Activated gamma-delta T cell treated with anti-CD3 and anti-CD28 coated beads, Interleukin-2, amount 50 U/mL, for 16 hours (primary cell): Measurements from ENCODE around the gene NHLRC4.

Experiments used
- DNase-seq: peaks from one replicate; pipeline ENCODE4 v3.0.0-alpha.2; 2020; ENCODE audit warnings: low read depth

NHLRC4 gene

DNA sequence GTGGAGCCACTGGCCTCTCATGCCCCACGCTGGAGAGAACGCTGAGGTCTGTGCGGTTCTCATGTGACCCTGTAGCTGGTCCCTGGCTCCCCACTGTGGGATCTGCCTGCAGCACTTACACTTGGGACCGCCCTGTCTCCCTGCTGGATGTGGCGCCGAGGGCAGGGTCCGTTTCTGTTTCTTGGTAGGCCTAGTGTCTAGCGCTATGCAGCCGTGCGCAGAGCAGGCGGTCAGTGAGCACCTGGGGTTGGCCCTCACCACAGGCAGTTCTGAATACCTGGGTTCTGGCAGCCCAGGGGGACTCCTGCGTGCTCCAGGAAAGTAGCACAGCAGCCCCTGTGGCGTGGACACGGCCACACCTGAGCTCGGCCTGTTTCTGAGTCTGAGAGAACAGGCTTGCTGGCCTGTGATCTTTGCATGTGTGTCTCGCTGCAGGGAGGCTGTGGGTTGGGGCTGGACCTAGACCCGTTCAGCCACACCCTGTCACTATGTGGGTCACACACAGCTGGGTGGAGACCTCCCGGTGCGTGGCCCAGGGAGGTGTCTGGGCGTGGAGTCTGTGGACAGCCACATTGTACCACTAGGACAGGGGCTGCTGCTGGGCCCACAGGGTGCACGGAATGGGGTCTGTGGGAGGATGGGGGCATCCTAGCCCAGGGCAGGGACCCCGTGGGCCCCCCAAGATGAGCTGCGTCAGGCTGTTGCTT is 36.5 kb upstream of the NHLRC4 start:
- no peak for DNase-seq

DNA sequence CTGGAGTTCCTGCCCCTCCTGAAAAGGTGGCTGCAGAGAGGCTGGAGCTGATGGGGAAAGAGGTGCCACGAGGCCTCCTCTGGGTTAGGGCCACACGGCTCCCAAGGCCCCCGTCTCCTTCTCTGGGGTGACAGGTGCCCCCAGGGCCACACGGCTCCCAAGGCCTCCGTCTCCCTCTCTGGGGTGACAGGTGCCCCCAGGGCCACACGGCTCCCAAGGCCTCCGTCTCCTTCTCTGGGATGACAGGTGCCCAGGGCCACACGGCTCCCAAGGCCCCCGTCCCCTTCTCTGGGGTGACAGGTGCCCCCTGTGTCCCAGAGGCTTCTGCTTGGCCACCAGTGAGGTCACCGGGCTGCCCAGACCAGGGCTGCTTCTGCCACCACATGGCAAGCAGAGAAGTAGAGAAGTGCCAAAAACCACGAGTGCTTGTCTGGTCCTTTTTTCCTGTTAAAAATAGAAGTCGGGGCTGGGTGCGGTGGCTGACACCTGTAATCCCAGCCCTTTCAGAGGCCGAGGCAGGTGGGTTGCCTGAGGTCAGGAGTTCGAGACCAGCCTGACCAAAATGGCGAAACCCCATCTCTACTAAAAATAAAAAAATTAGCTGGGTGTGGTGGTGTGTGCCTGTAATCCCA is 35.2 kb upstream of the NHLRC4 start:
- DNase-seq: no peak

DNA sequence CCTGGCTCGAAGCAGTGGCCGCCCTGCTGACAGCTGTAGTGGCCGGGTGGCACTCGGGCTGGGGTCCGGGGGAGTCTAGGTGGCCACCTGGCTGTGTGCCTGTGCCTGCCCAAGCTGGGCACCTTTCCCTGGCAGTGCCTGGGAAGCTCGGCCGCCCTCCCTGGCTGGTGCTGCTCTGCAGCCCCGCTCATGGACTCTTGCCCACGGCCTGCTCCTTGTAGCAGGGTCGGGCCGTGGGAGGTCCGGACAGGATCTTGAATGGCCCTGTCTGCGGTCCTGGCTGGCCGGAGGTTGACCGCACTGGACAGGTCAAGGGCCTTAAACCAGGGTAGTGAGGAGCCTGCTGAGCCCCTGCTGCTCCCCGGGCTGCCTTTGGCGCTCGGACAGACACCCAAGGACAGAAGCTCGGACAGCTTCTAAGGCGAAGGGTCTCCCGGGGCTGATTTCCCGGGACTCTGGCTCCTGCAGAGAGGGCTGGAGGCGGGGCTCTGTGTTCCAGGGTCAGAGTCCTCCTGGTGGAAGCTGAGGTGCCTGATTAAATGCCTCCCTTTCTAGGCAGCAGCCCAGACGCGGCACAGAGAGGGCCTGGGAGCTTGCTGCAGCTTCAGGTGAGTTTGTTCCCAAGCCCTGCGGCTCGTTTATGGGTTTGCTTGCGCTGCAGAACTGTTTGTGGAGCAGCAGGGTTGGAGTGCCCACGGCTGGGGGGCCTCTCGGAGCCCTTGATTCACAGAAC is 33.2 kb upstream of the NHLRC4 start:
- no peak for DNase-seq

DNA sequence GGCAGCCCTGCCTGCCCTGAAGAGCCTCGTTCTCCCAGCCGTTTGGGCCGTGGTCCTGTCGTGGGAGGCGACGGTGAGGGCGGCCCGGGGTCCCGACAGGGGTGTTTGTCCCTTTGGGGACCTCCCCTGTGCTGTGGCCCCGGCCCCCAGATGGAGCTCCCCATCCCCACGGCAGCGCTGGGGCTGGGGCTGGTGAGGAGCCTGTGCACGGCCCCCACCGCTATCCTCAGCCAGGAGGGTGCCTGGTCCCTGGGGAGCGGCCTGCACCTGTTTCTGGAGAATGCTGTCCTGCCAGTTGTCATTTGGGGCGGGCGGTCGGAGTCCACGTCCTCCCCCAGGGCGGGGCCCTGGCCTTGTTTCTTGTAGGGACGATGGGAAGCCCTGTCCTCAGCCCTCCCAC is 32.7 kb upstream of the NHLRC4 start:
- no peak for DNase-seq

DNA sequence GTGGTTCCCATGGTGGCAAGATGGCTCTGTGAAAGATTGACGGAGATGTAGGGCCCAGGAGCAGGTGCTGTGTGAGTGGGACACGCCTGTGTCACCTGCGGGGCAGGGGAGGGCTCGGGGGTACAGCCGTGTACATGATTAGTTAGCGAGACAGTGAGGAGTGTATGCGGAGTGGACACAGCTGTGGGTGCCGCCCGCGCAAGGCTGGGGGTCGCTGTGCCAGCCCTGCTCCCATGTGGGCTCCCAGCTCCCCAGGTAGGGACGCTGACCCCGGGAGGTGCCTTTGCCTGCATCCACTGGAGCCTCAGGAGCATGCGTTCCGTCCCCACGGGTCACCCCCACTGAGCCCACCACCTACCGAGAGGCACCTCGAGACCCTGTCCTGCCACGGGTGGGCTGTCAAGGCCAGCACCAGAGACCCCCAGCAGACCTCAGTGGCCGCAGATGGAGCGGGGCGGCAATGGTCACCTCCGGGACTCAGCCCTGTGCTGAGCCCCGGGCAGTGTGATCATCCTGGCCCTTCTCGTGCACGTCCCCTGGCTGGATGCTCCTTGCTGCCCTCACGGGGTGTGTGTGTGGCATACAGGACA is 31.9 kb upstream of the NHLRC4 start:
- no peak for DNase-seq

DNA sequence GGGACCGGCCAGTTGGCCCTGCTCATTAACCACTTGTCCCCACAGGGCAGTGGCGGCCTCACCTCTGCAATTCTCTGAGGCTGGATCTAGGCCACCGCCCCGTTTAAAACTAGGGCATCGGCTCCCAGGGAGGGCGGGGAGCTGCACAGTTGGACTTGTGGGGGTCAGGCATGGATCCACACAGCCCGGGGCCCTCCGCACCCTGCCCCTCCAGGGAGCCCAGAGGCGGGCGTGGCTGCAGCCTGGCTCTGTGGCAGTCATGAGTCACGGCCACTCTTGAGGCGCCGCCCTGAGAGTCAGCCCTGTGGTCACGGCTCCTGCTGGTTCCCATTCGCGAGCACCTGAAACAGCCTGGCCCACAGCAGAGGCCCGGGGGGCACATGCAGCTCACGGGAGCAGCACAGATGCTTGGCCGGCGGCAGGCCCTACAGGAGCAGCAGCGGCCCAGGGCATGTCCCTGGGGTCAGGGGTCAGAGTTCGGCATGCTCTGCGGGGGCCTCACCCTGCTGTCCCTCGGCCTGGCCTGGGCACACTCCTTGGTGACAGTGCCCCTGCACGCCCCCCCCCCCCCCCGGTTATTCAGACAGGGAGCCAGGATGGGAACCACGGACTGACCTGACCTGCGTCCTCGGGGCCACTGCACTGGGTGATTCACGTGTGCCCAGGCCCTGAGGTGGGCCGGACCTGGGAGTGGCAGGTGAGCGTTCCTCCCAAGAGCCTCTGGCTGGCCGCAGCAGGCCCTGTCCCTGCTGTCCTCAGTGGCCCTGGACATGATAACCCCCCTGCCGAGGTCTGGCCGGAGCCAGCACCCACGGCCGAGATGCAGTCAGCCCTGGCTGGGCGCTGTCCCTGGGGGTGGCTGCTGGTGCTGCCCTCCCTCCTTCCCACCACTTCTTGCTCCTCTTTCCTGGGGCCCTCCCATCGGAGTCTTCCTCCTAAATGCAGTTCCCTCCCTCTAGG is 31.1 kb upstream of the NHLRC4 start:
- DNase-seq: no peak

DNA sequence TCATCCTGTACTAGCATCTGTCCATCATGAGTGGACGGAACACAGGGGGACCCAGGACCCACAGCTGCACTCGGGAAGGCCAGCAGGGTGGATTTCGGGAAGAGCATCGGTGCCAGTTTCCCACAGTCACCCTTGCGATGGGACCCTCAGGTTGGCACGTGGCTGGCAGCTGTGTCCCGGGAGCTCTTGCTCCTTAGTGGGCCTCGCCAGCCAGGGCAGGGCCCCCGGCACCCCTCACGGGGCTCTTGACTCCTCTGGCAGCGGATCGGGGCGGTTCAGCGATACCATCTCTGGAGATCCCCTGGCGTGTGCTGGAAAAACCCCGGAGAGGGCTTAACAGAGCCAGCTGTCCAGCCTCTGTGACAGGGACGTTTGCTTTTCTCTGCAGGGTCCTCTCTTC is 30.1 kb upstream of the NHLRC4 start:
- DNase-seq: no peak

DNA sequence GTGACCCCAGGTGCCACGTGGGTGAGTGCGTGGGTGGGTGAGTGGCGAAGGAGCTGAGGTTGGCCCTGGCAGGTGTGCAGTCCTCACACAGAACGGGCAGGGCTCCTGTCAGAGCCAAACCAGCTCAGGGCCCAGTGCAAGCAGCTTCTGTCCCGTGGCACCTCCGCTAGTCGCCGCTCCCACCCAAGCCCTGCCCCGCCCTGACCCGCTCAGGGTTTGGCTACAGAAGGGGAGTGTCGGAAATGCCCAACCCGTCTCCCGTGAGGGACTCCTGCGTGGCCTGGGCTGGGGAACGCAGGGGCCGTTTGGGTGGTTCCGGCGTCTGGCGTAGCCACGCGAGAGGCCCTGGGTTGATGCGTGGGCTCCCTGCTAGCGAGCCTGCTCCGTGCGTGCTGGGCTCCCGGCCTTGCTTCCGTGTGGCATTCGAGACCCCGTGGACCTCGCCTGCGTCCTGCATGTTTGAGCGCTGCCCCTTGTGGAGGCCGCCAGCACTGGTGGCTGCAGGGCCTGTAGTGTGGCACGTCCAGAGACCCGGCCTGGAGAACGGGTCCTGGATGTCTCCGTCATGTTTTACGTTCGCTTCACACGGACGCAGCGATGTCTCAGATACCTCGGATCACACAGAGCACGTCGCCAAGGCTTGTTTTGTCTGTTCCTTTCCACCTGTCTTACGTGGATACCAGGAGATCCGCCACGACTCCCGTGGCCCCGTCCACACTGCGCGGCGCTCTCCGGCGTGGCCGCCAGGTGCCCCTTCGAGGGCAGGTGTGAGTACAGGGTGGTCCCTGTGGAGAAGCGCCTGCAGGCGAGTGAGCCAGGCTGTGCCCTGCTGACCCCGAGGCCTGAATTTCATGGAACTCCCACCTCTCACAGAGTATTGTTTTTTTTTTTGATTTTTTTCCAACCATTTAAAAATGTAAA is 29.1 kb upstream of the NHLRC4 start:
- no peak for DNase-seq

DNA sequence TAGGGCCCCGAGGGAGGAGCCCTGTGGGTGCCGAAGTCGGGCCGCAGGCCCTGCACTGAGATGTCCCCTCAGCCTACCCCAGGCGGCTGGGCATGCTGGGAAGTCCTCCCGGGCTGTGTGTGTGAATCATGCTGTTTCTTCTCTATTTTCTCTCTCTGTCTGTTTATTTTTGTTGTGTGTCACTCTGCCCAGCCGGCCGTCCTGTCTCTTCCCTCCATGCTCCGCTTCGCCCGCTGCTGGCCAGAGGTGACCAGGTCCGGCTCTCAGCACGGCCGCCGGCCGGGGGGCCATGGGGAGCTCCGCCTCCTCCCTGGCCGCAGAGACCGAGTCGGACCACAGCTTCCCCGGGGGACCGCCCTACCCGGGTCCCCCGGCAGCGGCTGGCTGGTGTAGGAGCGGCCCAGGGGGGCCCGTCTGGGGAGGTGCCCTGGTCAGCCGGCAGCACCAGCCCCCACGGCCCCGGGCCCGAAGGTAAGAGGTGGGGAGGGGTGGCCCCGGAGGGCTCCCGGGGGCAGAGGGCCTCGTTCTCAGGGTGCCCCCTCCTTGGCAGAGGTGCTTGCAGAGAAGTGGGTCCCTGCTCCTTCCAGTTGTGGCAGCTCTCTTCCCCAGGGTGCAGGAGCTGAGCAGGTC is 26.8 kb upstream of the NHLRC4 start:
- DNase-seq: no peak

DNA sequence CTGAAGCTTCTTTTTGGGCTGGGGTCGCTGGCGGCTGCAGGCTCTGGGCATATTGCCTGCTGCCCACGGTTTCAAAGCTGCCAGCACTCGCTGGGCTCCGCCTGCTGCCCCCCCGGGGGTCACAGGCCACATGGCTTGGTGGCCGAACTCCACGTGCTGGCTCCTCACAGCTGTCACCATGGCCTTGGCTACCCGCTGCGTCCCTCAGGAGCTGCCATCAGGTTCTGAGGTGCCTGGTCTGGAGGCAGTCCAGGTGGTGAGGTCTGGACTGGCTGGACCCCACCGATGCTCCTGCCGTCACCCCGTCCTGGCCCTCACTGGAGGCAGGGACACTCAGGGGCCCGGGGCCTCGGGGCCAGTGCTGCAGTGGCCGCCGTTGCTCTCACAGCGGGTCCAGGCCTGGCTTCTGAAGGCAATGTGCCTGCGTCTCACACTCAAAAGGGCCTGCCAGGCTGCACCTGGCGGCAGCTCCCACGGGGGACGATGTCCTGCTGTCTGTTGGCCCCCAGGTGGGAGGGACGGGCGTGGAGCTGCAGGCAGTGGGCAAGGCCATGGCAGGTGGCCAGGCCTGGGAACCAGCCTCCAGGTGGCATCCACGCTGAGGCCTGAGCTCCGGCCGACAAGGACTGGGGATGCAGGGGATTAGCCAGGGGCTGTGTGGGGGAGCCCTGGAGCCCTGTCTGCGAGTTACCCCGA is 26.0 kb upstream of the NHLRC4 start:
- no peak for DNase-seq

DNA sequence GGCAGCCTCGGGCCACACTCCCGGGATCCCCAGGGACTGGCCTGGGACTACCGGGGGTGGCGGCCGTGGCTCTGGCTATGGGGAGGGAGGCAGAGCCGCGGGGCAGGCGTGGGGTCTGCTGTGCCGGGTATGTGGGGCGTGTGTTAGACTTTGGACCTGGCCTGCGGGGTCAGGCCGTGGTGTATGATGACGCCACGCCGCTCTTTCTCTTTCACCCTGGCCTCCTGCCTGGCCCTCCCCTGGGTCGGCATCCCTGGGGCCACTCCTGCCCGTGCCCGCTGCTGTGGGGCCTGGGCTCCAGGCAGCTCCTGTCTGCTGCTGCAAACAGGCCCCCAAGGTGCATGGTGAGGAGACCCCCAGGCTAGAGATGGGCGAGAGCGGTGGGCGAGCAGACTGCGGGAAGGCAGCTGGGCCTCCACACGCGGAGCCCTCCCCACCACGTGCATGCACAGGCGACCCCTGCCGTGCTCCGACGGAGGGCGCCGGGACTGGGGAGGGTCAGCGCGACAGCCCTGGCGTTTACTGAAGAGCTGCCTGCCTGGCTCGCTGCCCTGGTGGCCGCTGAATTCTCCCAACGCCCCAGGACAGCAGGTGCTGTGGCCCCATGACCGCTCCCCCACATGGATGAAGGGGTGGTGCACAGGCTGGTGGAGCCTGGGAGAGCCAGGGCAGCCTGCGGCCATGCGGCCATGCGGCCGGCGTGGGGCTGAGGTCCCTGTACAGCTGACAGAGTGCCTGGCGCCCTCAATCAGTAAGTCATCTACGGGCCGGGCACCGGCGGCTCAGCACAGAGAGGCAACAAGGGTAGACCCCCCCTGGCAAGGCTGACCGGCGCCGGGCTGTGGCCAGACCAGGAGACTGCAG is 23.3 kb upstream of the NHLRC4 start:
- DNase-seq: no peak

DNA sequence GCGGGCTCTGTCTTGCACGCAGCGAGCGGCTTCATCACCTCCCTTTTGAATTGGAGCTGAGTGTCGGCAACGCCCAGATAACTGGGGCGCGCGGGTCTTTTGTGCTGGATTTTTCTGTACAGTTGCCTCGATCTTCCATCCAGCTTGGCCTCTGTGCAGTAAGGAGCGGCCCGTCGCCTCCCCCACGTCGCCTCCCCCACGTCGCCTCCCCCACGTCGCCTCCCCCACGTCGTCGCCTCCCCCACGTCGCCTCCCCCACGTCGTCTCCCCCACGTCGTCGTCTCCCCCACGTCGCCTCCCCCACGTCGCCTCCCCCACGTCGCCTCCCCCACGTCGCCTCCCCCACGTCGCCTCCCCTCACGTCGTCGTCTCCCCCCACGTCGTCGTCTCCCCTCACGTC is 22.3 kb upstream of the NHLRC4 start:
- no peak for DNase-seq

DNA sequence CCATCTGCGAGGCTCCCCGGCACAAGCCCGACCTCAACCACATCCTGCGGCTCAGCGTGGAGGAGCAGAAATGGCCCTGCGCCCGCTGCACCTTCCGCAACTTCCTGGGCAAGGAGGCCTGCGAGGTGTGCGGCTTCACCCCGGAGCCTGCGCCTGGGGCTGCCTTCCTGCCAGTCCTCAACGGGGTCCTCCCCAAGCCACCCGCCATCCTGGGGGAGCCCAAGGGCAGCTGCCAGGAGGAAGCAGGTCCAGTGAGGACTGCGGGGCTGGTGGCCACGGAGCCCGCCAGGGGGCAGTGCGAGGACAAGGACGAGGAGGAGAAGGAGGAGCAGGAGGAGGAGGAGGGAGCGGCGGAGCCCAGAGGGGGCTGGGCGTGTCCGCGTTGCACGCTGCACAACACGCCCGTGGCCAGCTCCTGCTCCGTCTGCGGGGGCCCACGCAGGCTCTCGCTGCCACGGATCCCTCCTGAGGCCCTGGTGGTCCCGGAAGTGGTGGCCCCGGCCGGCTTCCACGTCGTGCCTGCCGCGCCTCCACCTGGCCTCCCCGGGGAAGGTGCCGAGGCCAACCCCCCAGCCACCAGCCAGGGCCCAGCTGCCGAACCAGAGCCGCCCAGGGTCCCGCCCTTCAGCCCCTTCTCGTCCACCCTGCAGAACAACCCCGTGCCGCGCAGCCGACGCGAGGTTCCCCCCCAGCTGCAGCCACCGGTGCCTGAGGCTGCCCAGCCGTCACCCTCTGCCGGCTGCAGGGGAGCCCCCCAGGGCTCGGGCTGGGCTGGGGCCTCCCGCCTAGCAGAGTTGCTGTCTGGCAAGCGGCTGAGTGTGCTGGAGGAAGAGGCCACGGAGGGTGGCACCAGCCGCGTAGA is 19.7 kb upstream of the NHLRC4 start:
- DNase-seq: no peak

DNA sequence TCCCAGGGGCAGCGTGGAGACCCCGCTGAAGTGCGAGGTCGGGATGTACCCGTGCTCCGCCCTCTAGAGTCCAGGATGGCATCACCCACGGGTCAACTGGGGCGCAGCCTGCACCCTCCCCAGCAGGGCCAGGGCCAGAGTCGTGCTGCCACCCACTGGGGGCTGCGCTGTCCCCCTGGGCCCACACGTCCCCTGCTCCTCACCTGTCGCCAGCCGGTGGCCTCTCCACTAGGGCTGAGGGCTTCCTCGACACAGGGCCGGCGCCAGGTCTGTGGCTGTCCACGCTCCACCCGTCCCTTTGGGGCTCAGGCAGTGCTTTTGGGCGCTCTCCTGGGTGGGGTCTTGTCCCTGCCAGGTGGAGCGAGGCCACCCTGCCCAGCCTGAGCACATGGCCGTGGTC is 18.2 kb upstream of the NHLRC4 start:
- no peak for DNase-seq

DNA sequence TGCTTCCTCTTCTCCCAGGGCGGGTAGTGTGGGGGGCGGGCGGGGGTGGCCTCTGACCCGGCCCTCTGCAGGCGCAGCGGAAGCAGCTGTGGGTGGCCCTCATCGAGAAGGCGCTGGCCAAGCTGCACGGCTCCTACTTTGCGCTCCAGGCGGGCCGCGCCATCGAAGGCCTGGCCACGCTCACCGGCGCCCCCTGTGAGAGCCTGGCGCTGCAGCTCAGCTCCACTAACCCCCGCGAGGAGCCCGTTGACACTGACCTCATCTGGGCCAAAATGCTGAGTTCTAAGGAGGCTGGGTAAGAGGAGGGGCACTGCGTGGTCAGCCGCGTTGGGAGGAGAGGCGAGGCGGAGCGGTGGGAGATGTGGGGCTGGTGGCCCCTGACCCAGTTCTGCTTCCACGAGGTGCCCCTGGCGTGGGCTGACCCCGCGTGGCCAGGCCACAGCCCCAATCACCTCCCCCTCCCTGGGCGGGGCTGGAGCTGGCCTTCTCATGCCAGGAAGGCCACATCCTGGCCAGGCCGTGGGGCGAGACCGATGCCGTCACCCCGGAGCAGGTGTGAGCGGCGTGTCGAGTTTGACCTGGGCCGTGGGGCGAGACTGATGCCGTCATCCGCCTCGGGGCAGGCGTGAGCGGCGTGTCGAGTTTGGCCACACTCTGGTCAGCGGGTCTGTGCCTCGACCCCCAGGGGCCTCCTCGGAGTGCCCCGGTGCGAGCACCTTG is 17.1 kb upstream of the NHLRC4 start:
- no peak for DNase-seq

DNA sequence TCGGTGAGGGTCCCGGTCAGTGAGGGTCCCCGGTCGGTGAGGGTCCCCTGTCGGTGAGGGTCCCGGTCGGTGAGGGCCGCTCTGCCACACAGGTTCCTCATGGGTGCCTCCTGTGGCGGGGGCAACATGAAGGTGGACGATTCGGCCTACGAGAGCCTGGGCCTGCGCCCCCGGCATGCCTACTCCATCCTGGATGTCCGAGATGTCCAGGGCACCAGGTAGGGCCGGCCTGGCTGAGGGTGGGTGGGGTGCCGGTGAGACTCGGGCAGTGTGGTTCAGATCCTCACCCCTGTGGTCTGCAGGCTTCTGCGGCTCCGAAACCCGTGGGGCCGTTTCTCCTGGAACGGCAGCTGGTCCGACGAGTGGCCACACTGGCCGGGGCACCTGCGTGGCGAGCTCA is 15.6 kb upstream of the NHLRC4 start:
- DNase-seq: no peak

DNA sequence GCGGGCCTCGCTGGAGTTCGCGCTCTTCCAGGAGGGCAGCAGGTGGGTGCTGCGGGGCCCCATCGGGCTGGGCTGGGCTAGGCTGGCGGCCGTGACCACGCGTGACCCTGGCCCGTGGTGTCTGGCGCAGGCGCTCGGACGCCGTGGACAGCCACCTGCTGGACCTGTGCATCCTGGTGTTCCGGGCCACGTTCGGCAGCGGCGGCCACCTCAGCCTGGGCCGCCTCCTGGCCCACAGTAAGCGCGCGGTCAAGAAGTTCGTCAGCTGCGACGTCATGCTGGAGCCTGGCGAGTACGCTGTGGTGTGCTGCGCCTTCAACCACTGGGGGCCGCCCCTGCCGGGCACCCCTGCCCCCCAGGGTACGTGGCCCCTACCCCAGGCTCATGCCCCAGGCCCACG is 14.6 kb upstream of the NHLRC4 start:
- DNase-seq: no peak
